ENCODE measurements around the gene ACAA2.

- no peak for TF ChIP-seq CTCF (IDR thresholded peaks at IDR 0.05)
- no peak for TF ChIP-seq MXI1 (IDR thresholded peaks at IDR 0.05; ENCODE audit: low read depth, low read length)
- TF ChIP-seq RAD21 (IDR thresholded peaks at IDR 0.05; ENCODE audit: low read length), result no peak
- TF ChIP-seq ZBTB33 (IDR thresholded peaks at IDR 0.05; ENCODE audit: borderline replicate concordance, low read depth), result no peak
- no peak for TF ChIP-seq SMC3 (IDR thresholded peaks at IDR 0.05; ENCODE audit: low read depth, low read length)
- TF ChIP-seq GATA2 (CRISPR knock-in tag; IDR thresholded peaks at IDR 0.05), result no peak
- no peak for TF ChIP-seq MAX (IDR thresholded peaks at IDR 0.05; ENCODE audit: low read depth)
- no peak for TF ChIP-seq TAF1 (IDR thresholded peaks at IDR 0.05; ENCODE audit: borderline replicate concordance, low read depth, low read length)
- TF ChIP-seq RFX5 (IDR thresholded peaks at IDR 0.05; ENCODE audit: low read length), result no peak
- no peak for TF ChIP-seq POLR2AphosphoS5 (IDR thresholded peaks at IDR 0.05; ENCODE audit: low read depth, low read length)
- TF ChIP-seq USF2 (IDR thresholded peaks at IDR 0.05; ENCODE audit: borderline replicate concordance, low read depth, low read length), result no peak
These were observed 74.1 kb downstream of the ACAA2 start for GRCh38 chr18:49739275-49739674.

All from SK-N-SH (cell line).